GM12875 (cell line): Measurements from ENCODE around the gene RASSF7.
A peak's percentile ranks its signal among the peaks of the same experiment; 100 is the strongest.

Source experiments
- H3K4me3 ChIP-seq: one replicate; pipeline ENCODE4 v1.5.1; 2011; ENCODE audit warnings: low read depth, low read length, control low read depth
- CTCF ChIP-seq: IDR thresholded peaks from 2 replicates; pipeline ENCODE4 v1.5.1; 2011; ENCODE audit warnings: low read depth, mild to moderate bottlenecking, control low read depth, inconsistent platforms, low read length, moderate library complexity, borderline replicate concordance; ENCODE audit not compliant: insufficient read depth

Gene RASSF7

GRCh38 chr11:550746-551085 lies 10.1 kb upstream of the RASSF7 start:
- no peak overlapping the region for H3K4me3 ChIP-seq
- TF ChIP-seq CTCF: no peak

- no peak for TF ChIP-seq CTCF
- no peak overlapping the region for H3K4me3 ChIP-seq
Observed at GRCh38 chr11:551131-551530, 9.6 kb upstream of the RASSF7 start.

GRCh38 chr11:551596-551995 lies 9.2 kb upstream of the RASSF7 start:
- no peak overlapping the region for H3K4me3 ChIP-seq

GRCh38 chr11:553083-553987 lies 7.4 kb upstream of the RASSF7 start:
- TF ChIP-seq CTCF: no peak
- H3K4me3 ChIP-seq: no peak overlapping the region

More at GRCh38 chr11:551596-551995, 9.2 kb upstream of the RASSF7 start:
- TF ChIP-seq CTCF: no peak

- H3K4me3 ChIP-seq: no peak overlapping the region
- no peak for TF ChIP-seq CTCF
Observed at GRCh38 chr11:553988-554340, 6.8 kb upstream of the RASSF7 start.

- TF ChIP-seq CTCF: peak; percentile 78
- H3K4me3 ChIP-seq: no peak overlapping the region
Observed at GRCh38 chr11:554428-555226, 6.1 kb upstream of the RASSF7 start.
